ENCODE data around the gene INSIG1.

- TF ChIP-seq CTCF (IDR thresholded peaks at IDR 0.05) (no peak), POLR2A (IDR thresholded peaks at IDR 0.05) (no peak), POLR2AphosphoS5 (IDR thresholded peaks at IDR 0.05) (no peak)
Measured at GRCh38 chr7:155285423-155285822, 12.3 kb upstream of the INSIG1 start.
